Measurements from ENCODE around the gene S100A10. TPM values are rescaled to one million over a fixed set of nuclear protein-coding genes. Genes with fewer than 3 reads are reported as not detected.

S100A10 gene
- total RNA-seq, 1 experiment from 2014 or later: 160 TPM

GRCh38 chr1:152005360-152005912 lies 11.8 kb upstream of the S100A10 start:
- no peak overlapping the region for H3K18ac ChIP-seq (ENCODE audit: insufficient read length, low read depth, low read length)
- Mint-ChIP-seq H3K4me1 (peaks cover 5 to 8% of the 10 kb centered on the region in 2 experiments; a peak in 3 of 4 replicates), H3K4me3 (no peak overlapping the region), H3K27me3 (ENCODE audit: low read depth) (peaks cover 7% of the 10 kb centered on the region), H3K27ac (no peak overlapping the region), H3K9me3 (no peaks in the 10 kb centered on the region), H3K36me3 (ENCODE audit: insufficient read depth in 1 of 3, low read depth in 3 of 3) (no peaks in the 10 kb centered on the region)
- H3K56ac ChIP-seq (ENCODE audit: insufficient read length, low read depth, low read length): no peak overlapping the region
- no peak for DNase-seq
- no peak overlapping the region for H3T11ph ChIP-seq (ENCODE audit: low read length)
- no peaks in the 10 kb centered on the region for H4K20me1 ChIP-seq (ENCODE audit: control insufficient read depth, insufficient read depth, insufficient read length)
- no peak overlapping the region for H3K4ac ChIP-seq (ENCODE audit: low read depth, low read length)
- no peak overlapping the region for H3K23ac ChIP-seq (ENCODE audit: insufficient read length, low read depth, low read length)
- H2AFZ ChIP-seq (ENCODE audit: low read length): no peak overlapping the region
- H2BK15ac ChIP-seq (ENCODE audit: low read depth, low read length): no peak overlapping the region
- no peak overlapping the region for H4K8ac ChIP-seq (replicated peaks; ENCODE audit: insufficient read length, low read depth, low read length)
- H3K27me3 ChIP-seq (ENCODE audit: insufficient read depth, low read length): no peaks in the 10 kb centered on the region
- no peaks in the 10 kb centered on the region for H3K79me2 ChIP-seq (ENCODE audit: insufficient read depth, low read length)
- H3K79me1 ChIP-seq (ENCODE audit: insufficient read depth, low read depth, low read length, poor library complexity, severe bottlenecking): no peaks in the 10 kb centered on the region
- no peak overlapping the region for H2BK12ac ChIP-seq (ENCODE audit: insufficient read length, low read depth, low read length)
- no peak overlapping the region for H4K91ac ChIP-seq (ENCODE audit: insufficient read length, low read depth, low read length)
- H3K9me3 ChIP-seq (ENCODE audit: control insufficient read depth, low read depth, low read length): no peaks in the 10 kb centered on the region
- H3K4me2 ChIP-seq (ENCODE audit: insufficient read depth, insufficient read length, low read length): no peak overlapping the region
- no peak overlapping the region for H3K9ac ChIP-seq (ENCODE audit: extremely low read depth, insufficient read length, low read length)
- no peaks in the 10 kb centered on the region; the same call in 1 of the 2 replicates for H3K4me1 ChIP-seq (ENCODE audit: insufficient read depth, low read length)
- H2AK5ac ChIP-seq (ENCODE audit: insufficient read length, low read length): no peak overlapping the region
- no peaks in the 10 kb centered on the region for H3K23me2 ChIP-seq (ENCODE audit: insufficient read length, low read depth, low read length, poor library complexity, severe bottlenecking)
- H3K27ac ChIP-seq (ENCODE audit: insufficient read length, low read depth, low read length): no peak overlapping the region
- H2BK20ac ChIP-seq (ENCODE audit: low read depth, low read length, poor library complexity, severe bottlenecking): no peak overlapping the region
- H4K5ac ChIP-seq (ENCODE audit: insufficient read length, low read depth, low read length): no peak overlapping the region
- no peak overlapping the region for H2BK120ac ChIP-seq (ENCODE audit: low read depth, low read length, poor library complexity, severe bottlenecking)
- WGBS (ENCODE audit: extremely low coverage, insufficient read length, low lambda C conversion rate): no CpG with 5 or more reads among the region's 4 CpGs
- no peak overlapping the region for H2BK5ac ChIP-seq (ENCODE audit: insufficient read length, low read length)
- TF ChIP-seq CTCF (conservative IDR thresholded peaks at IDR 0.05): no peak
- no peak overlapping the region for H3K14ac ChIP-seq (ENCODE audit: insufficient read depth, low read length)

All from H9 (cell line).